GM11168 (cell line): Measurements from ENCODE around the gene PIMREG.

Experiments
- in situ Hi-C: fragments of 300-500 bp; cut with MboI; formaldehyde crosslinking; loops from one replicate; pipeline ENCODE4 v1.12.0; 2022; ENCODE audit warnings: low sequenced_read_pairs; ENCODE audit not compliant: unreplicated experiment

Gene PIMREG

DNA sequence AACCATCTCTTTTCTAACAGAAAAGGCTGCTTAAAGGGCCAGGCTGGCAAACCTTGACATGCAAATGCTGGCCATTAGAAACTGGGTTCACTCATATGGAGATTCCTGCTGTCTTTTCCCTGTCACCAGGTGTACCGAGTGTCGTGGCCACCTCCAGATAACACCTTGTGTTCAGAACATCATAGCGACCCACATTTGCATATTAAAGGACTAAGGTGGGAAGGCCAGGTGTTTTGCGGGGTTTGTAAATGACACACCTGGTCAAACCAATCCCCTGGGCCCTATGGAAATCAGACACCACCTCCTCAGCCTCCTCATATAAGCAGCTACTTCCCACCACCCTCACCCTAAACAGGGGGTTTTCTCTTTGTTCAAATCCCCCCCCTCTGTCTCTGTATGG lies 6.8 kb upstream of the PIMREG start:
- in situ Hi-C loops = no loop called here

DNA sequence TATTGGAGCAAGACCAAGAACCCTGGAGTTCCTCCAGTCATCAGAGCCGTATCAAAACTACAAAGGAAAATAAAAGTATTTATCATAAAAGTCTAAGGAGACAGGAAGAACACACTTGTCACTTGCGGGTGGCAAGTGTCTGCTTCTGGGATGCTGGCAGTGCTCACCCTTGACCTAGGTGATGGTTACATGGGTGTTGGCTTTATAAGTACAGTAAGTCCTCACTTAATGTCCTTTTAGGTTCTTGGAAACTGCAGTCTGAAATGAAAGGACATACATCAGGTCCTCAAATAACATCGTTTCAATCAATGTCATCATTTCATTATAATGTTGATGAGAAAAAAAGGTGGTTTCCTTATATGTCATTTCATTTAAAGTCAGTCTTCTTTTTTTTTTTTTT lies 6.3 kb upstream of the PIMREG start:
- in situ Hi-C loops = no loop called here

DNA sequence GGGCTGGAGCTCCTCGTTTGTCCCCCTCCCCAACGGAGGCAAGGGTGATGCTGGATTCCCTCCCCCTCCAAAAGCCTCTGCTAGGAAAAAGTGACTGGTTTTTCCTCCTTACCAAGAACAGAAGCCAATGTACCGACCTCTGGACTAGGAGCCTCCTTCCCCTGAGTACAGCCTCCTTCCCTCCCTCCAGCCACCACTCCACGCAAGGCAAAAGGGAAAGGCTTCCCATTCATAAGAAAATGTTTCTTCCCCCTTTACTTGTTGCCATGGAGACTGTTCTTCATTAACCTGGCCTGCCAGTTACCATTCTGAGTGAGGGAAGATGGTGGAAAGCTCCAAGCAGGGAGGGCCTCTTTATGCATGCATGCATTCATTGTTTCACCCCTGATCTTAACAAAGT lies 4.3 kb upstream of the PIMREG start:
- in situ Hi-C loops = no loop called here

- in situ Hi-C loops = no loop called here
Measured at GRCh38 chr17:6442775-6443174, 1.5 kb upstream of the PIMREG start.

GRCh38 chr17:6444571-6445335 lies 498 bp downstream of the PIMREG start:
- in situ Hi-C loops = no loop called here

- in situ Hi-C loops = no loop called here
Measured at GRCh38 chr17:6446516-6447100, 2.4 kb downstream of the PIMREG start.

GRCh38 chr17:6448473-6448872 lies 4.2 kb downstream of the PIMREG start:
- in situ Hi-C loops = no loop called here

DNA sequence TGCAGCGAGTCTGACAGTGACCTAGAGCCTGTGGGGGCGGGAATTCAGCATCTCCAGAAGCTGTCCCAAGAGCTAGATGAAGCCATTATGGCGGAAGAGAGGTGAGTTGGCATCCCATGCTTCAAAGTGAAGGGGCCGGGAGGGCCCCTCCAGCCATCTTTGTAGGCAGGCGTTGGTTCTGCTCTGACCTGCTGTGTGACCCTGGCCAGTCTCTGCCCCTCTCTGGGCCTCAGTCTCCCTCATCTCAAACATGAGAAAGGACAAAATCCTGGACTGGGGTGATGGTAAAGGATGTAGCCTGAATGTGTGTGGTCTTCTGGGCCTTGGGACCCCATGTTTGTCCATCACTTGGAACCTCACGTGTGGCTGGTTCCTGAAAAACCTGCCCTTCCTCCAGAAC lies 5.1 kb downstream of the PIMREG start:
- in situ Hi-C loops = no loop called here

- in situ Hi-C loops = no loop called here
Measured at GRCh38 chr17:6450926-6451832, 6.9 kb downstream of the PIMREG start.

- in situ Hi-C loops = no loop called here
Measured at GRCh38 chr17:6452471-6453266, 8.4 kb downstream of the PIMREG start.

GRCh38 chr17:6453279-6454024 lies 9.2 kb downstream of the PIMREG start:
- in situ Hi-C loops = no loop called here

- in situ Hi-C loops = no loop called here
Measured at GRCh38 chr17:6454495-6455320, 10.5 kb downstream of the PIMREG start.

DNA sequence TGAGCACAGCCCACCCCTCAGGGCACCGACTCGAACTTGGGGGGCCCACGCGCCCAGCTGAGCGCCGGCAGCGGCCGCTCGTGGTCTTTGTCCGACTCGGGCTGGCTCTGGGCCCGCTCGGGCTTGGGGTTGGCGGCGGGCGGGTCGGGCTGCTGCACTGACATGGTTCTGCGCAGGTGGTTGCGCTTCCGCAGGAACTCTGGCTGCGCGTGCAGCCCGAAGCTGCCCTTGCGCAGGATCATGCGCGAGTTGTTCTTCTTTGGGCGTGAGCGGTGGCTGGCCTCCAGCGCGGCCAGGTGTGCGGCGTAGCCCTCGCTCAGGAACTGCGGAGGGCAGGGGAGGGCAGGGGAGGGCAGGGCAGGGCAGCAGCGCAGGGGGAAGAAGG lies 11.1 kb downstream of the PIMREG start:
- in situ Hi-C loops = no loop called here

- in situ Hi-C loops = no loop called here
Measured at GRCh38 chr17:6456321-6456720, 12.1 kb downstream of the PIMREG start.

DNA sequence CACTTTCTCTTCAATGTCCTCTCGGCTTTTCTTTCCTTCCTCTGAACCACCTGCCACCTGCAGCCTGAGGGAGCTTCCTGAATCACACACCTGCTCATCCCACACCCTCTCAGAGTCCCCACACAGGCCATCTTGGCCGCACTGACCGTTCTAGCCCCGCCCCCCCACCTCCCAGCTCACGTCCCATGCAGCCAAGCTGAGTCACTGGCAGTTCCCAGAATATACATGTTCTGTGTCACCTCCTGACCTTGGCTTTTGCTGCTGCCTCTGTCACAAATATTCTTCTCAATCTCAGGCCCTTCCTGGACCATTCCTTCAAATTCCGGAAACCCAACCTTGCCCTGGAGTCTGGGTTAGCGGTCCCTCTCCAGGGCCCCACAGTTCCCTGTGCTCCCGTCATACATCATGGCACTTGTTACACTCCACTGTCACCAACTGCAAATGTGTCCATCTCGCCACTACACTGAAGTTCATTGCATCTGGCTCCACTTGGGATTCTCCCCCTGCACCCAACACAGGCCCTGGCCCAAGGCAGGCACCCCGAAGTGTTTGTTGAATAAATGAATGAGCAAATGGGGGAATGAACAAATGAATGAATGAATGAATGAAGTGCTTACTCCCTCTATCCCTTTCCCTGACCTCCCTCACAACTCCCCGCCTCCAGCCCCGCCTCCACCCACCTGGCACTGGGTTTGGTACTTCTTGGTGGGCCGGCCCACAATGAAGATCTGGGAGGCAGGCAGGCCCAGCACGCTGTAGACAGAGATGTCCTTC lies 12.8 kb downstream of the PIMREG start:
- in situ Hi-C loops = no loop called here

DNA sequence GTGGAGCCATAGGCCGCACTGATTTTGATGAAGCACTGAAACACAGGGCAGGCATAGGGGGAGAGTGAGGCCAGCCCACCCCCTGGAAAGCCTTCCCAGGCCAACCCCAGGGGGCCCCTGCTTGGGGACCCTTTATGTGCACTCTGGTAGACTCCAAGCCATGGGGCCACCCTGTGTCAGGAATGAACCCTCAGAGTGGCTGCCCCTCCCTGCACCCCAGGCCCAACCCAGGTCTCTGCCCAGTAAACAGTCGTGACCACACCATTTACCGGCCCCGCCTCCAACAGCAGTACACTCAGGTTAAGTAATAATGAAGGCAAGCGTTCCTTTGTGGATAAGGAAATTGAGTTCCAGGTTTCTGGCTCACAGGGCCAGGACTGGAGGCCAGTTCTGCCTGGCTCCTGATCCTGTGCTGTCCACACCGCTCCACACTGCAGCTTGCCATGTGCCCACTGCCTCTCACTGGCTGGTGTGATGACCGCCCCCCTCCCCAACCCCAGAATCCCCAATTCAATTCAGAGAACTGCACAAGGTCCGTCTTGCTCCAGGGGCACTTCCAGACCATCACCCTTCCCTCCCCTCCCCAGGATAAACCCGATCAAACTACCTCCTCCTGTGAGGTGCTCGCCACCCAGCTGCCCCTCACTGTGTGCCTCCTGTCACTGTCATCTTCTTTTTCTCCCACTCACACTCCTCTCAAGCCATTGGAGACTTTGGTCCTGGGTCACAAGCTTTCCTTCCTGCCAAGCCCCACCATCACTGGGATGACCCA lies 13.6 kb downstream of the PIMREG start:
- in situ Hi-C loops = no loop called here

DNA sequence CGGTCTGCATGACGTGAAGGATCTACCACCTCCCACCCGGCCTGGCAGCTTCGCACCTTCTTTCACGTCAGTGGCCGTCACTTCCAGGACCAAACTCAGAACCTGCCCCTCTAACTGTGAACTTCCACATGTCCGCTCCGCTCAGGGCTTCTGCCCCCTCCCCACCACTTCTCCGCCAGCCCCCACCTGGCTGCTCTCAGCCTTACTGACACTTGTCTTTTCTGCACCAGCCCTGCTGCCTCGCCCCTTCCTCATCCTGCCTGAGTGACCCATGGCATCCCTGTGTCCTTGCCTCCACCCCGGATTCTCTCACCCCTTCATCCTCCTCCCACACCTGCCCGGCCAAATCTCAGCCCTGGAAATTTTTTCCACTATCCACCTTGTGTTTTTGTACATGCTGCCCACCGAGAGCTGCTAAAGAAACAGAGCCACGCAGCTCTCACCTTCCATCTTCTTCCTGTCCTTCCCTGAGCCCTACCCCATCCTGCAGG lies 14.2 kb downstream of the PIMREG start:
- in situ Hi-C loops = no loop called here
